NCI-H524 treated with DMSO at 0.1 percent for 48 hours (cell line): ENCODE measurements around the gene LAMP5.

Experiments
- DNase-seq: peaks from one replicate; lab custom pipeline; 2025; lab: John Stamatoyannopoulos, UW

Gene LAMP5

DNA sequence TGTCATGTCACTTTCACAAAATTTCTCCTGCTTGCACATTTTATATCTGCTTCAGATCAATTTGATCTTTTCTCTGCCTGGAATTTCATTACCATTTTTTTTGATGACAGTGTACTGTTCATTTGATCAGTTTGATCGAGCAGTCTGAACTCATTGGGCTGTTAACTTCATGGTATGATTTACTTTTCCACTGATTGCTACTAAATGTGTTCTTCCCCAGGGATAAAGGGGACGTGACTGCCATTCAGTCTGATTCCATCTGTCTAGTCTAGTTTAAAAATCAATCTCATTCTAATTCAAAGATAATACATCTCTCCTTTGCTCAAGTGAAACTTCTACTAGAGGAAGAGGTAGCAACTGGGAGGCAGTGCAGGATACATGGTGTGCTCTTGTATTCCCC lies 21.1 kb downstream of the LAMP5 start:
- no peak for DNase-seq

DNA sequence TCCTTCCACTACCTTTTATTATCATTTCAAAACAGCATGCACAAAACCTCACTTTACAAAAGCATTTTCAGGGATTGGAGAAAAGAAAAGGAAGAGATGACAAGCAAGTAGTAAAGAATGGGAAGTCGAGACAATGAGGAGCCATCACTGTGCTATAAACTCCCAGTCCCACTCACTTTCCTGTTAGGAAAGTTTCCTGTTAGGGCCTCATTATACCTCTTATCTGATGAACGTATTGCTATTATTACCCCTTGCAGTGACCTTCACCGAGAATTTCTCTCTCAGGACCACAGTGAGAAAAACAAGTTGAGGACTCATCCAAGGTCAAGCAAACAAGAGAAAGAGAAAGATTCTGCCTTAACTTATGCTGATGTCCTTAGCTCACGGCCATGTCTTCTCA lies 28.8 kb downstream of the LAMP5 start:
- no peak for DNase-seq

DNA sequence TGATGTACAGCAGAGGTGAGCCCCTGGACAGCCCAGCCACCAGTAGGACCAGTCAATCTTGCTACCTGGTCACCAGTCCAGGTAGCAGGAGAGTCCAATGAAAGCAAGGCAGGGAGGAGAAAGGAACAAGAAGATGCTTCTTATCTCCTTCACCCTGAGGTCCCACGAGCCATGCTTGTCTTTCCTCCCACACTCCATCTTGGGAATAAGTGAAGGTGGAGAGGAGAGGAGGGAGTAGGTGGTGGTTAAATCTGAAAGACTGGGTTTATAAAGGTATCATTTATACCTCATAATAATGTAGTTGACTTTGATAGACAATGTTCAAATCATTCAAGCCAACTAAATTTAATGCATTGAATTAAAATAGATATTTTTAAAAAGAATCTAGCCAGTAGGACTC lies 35.9 kb downstream of the LAMP5 start:
- DNase-seq = no peak

DNA sequence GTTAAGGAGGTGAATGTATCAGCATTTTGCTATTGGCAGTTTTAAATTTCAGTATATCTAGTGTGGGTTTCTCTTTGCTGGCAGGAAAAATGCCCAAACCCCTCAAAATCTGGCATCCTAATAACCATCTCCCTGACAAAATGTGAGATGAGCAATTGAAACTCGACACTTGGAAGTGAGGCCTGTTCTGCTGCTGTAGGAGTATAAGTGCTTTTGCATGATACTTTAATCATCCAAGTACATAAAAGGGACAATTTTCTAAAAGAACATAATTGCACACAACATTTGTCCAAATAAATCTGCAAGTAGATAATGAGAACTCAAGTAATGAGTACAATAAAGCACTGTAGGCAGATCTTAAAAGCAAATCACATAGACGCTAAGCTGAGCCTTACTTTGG lies 36.5 kb downstream of the LAMP5 start:
- no peak for DNase-seq

DNA sequence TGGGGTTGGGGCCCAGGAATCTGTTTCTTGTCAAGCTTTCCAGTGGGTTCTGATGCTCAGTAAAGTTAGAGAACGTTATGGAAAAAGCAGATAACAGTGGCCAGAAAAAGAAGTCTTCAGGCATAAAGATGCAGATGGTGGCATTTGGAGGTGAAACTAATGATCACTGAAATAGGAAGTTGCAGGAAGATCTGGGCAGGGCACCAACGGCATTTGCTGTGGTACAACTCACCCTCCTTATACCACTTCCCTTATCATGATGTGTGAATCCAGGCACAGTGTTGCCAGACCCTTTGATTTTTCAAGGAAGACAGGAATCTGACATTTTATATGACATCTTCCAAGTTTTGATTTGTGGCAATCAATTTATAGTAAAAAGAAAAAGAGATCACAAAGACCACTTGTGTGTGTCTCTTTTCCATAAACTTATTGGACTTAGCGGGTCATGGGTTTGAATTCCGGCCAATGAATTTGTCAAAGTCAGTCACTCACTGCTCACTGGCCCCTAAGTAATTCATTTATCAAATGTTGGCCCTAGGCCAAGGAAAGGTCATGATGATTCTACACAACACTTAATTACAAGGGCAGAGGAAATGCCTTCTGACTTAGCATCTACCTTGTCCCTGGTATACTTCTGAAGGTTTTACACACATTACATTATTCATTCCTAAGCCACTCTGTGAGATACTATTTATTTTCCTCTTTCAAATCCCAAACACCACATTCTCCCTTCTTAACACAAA lies 37.6 kb downstream of the LAMP5 start:
- DNase-seq = no peak

DNA sequence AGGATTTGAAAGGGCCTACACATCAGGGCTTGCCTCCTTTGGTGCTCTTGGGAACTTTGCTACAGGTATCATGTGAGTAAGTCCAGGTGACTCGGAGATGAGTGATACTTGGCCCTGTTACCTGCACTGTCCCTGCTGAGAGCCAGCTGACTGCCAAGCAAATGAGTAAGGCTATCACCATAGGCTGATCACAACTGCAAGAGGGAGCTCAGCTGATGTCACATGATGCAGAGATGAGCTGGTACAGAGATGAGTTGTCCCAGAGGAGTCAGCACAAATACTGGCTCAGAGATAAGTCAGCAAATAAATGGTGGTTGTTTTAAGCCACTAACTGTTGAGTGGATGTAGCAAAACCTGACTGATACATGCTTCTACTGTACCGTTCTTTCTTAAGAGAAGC lies 41.4 kb downstream of the LAMP5 start:
- no peak for DNase-seq

DNA sequence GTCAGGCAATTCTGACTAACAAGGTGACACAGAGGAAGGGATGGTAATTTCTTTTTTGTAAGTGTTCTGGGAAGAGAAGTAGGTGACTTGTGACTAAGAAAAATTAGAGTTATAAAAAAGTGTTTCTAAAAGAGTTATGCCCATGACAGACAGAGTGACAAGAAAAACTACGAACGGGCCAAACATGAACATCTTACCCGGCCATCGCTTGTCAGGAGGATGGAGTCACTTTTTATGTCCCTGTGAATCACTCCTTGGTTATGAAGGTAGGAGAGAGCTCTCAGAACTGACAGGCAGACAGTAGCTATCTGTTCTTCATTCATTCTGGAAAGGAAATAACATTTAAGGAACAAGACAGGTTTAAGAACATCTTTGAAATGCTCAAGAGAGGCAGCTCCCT lies 43.0 kb downstream of the LAMP5 start:
- DNase-seq = no peak

DNA sequence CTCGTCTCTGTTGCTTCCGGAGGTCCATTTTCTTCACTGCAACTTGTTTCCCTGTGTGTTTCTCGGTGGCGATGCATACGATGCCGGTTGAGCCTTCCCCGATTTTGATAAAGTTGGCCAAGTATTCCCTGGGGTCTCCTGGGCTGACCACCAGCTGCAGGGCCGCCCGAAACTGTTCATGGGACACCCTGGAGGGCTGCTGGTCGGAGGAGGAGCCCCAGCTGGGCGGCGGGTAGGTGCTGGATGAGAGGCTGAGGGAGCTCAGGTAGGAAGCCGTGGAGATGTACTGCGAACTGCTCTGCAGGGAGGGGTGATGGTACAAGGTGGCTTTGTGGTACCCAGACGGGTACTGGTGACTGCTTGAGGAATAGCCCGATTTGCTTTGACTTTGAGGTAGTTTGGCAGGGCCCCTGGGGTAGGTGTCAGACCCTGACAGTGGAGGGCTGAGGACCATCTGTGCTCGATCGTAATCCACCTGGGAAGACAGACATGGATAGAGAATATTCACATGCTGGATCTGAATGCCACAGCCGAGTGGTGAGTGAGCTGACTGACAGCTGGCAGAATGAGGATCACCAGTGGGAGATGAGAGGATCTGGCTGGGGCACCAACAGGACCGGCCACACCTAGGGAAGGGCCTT lies 51.6 kb downstream of the LAMP5 start:
- DNase-seq = peak; percentile 67

DNA sequence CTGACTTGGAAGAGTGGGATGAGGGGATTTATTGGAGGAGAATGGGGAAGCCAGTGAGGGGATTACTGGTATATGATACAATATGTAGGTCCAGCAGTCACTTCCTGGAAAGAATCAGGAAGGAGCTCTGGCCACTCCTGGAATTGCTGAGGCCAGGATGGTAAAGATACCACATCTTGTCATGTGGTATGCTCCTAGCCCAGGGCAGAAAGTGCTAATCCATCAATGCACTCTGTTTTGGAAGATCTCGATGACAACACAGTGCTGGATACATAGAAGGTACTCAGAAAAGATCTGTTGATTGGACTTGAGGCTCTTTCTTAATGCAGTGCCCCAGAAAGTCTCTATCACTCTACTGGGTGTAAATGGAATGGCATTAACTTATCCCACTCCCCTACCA lies 52.6 kb downstream of the LAMP5 start:
- no peak for DNase-seq

DNA sequence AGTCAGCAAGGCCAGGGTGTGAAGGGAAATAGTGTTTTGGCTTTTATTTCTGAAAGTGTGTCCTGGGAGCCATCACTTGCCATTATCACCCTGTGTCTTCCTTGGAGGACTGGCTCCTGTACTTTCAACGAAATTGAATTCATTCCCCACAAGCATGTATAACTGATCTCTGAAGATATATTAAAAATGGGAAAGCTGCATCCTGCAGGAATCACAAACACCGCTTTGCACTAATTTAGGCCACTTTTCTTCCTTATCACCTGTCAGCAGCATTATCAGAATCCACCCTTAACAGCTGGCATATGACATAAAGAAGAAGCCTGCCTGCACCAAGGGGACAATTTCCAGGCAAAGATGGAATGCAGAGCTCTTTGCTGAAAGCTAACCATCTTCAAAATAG lies 56.2 kb downstream of the LAMP5 start:
- no peak for DNase-seq

DNA sequence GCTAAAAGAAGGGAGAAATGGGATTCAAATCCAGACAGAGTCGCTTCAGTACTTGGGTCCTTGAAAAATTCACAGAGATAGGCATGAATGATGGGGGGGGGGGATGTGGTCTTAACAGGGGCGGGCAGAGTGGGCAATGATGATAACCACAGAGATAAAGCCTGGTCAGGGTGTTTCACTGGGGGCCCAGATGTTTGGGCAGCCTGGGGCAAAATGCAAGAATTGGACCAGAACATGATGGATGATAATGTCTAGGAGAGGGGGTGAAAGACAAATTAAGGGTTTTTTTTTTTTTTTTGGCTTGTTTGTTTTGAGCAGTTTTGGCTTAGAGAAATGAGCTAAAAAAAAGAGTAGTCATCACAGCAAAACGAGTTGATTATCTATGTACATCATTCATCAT lies 57.4 kb downstream of the LAMP5 start:
- DNase-seq = no peak

DNA sequence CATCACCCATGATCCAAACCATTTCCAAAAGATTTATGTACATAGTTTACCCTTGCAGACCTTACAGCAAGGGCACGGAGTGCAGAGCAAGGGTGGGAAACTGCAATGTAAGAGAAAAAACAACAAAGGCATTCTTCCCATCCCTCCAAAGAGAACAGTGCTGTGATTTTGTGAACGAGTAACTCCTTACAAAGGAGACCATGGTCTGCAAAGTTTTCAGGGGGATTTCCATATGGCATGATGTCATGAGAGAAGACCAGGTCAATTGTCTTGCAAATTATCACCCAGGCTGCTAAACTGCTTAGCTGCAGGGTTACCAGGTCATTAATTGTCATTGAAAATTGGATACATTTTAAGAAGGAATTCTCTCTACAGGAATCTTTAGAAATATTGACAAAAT lies 58.3 kb downstream of the LAMP5 start:
- no peak for DNase-seq

DNA sequence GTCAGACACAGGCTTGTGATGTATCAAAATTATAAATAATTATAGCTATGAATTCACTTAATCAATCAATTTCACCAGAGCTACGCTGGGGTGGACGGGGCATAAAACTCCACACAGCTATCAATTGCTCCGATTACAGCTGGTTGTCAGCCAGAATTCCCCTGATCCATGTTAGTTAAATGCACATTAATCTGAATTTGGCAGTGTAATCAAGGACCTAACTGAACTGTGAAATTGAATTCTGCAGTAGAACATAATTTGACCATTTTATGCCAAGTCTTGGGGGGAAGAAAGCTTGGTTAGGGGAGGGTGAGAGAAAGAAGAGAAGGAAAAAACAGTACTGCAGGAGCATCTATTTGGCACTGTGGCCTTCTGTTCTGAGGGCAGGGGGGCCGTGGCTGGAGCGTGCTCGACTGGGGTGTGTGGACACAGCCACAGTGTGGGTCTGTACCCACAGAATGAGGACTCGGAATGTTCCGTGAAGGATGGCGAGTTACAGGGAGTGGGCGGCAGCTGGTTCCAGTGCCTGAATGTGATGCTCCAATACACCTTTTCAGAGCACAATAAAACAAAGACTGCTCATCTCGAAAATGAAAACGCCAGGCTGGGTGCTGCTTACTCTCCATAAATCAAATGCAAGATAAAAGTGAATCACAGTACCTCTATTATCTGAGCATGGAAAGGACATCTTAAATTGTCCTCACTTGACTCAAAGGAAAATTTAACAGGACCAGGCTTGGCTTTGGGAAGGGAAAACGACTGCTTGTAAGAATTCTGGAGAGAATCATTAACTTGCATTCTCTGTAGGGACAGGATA lies 59.2 kb downstream of the LAMP5 start:
- DNase-seq = no peak

DNA sequence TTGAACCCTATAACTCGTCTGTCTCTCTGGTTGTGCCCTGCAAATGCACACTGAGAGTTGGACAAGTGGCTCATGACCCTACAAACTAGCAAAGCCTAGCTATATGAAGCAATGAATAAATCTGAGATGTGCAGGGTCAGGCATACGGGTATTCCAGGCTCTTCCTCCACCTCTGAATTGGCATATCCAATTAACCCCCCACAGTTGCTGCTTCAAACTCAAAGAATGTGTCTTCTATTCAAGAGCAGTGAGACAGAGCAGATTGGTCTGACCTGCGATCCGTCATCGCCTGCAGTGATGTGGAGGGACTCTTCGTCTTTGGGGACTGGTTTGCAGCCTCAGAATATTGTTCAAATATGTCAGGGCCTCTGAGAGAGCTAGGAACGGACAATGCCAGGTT lies 59.8 kb downstream of the LAMP5 start:
- DNase-seq = no peak

DNA sequence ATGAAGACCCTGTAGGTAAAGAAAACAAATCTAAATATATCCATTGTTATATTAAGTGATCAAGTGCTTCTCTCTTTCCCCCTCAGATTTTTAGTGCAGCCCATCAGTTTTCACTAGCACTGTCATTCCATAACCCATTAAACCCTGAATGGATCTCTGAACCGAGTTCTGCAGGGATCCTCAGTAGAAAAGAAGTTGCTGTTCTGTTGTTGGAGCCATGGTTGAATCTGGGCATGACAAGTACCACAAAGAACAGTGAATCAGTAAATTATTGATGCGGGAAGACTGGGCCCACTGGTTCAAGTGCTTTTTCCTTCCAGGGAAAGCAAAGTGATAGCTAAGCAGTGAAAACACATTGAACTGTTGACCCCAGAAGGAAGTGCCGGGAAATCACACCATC lies 60.4 kb downstream of the LAMP5 start:
- DNase-seq = no peak

DNA sequence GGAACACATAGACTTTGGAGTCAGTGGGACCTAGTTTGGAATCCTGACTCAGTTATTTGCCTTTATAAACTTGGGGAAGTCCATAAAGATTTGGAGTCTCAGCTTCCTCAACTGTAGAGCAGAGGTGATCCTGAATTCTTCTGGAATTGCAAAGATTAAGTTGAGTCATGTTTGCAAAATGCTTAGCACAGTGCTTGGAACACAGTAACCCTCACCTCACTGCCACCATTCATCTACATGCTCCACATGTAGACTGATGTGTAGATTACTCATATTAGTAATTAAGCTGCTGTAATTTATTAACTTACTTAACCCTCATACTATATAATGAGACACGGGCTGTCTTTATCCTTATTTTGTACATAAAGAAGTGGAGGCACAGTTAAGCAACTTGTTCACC lies 61.4 kb downstream of the LAMP5 start:
- DNase-seq = no peak

DNA sequence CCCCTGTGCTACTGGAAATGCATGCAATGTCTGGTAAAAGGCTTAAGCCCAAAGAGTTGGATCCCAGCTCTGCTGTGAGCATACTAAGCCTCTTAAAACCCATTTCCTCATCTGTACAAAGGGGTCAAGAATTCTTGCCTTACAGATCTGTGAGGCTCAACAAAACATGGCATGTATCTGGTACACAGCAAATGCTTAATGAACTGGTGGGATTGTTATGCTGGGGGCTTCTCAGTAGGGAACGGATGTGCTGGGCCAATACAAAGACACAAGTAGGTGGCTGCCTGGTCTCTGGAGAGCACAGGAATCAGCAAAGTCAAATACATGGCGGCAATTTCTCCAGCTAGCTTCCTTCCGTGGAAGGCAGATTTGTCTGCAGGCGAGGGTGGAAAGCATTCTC lies 62.3 kb downstream of the LAMP5 start:
- DNase-seq = no peak

DNA sequence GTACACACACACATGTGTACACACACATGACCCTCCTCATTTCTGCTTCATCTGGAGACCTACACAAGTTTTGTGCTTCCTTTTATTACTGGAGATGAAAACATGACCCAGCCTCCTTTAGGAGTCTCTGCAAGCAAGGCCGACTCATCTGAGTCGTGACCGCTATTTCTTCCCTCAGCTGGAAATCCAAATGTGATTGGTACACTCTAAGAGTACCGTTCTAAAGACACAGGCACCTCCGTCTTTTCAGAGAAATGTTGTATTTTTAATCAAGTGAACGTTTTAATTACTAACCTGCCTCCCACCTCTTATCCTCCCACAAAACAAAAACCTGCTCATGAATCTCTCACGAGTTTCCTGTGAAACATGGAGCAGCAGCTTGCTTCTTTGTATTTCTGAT lies 63.0 kb downstream of the LAMP5 start:
- no peak for DNase-seq

DNA sequence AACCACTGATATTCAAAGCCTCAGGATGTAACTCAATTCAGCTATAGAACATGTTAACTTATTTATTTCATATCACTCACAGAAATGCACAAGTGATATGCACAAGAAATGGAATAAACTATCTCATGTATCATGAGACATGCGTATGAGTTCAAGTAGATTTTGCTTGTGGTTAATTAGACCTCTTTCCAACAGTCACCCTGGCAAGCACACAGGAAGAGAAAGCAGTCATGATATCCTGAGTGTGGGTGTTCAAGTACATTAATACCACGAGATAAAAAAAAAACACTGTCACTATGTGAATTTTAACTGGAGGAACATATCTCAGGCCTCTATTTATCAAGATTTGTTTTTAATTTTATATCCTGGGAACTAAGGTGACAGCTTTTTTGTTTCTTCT lies 64.2 kb downstream of the LAMP5 start:
- no peak for DNase-seq
